NCI-H2227 (cell line): Measurements from ENCODE around the gene CCDC85B.
"Not testable (repeated sequence)": the region's sequence is repeated elsewhere in the genome, so short reads cannot be mapped to it uniquely, and the experiment has no call there.

Experiments
- DNase-seq: peaks from one replicate; lab custom pipeline; 2025; ENCODE audit not compliant: unreplicated experiment; lab: John Stamatoyannopoulos, UW

CCDC85B gene

GRCh38 chr11:65890324-65891218 is at the start of gene CCDC85B:
Gene CCDC85B (plus strand): TSS chr11:65890673. CDS start chr11:65890784, 111 bp downstream.
- DNase-seq: peak; percentile 98

DNA sequence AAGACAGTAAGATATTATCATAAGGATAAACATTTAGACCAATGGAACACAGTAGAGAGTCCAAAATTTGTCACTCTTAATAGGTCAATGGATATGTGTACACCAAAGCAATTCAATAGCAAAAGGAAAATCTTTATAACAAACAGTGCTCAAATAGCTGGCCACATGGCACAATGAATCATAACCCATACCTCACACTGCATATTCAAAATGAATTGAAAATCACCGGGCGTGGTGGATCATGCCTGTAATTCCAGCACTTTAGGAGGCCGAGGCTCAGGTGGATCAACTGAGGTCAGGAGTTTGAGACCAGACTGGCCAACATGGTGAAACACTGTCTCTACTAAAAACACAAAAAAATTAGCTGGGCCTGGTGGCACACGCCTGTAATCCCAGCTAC is 48.3 kb upstream of the CCDC85B start:
- no peak for DNase-seq

DNA sequence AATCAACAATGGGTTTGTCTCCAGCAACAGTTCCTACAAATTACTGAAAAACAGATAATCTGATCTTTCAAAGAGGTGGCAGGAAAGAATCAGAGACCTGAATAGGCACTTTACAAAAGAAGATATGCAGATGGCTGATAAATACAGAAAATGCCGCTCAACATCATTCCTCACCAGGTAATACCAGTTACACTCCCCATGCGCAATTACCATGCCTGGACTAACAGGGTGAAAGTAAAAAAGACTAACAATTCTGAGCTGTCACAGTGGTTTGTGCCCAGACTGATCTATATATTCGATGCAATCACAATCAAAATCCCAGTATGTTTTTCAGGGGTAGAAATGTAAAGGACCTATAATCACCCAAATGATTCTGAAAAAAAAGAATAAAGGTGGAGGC is 46.7 kb upstream of the CCDC85B start:
- DNase-seq: no peak

- DNase-seq: no peak
Observed at GRCh38 chr11:65844231-65844872, 46.1 kb upstream of the CCDC85B start.

DNA sequence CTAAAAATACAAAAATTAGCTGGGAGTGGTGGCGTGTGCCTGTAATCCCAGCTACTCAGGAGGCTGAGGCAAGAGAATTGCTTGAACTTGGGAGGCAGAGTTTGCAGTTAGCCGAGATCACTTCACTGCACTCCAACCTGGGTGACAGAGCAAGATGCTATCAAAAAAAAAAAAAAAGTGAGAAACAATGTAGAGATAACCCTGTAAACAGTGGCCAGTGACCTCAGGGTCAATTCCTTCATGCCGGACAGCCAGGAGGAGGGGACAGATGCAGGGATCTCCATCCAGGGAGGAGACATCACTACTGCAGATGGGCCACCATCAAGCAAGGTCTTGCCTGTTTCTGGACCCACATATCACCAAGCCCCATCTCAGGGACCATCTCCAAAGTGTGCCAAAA is 42.7 kb upstream of the CCDC85B start:
- DNase-seq: no peak

DNA sequence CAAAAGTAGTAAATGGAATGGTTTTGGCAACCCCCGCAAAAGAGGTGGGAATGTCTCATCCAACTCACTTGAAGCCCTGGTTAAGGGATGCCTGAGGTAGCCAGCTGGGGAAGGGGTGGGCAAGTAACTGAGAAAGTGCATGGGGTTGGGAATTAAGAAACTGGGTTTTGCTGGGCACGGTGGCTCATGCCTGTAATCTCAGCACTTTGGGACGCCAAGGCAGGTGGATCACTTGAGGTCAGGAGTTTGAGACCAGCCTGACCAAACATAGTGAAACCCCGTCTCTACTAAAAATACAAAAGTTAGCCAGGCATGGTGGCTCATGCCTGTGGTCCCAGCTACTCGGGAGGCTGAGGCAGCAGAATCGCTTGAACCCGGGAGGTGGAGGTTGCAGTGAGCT is 41.8 kb upstream of the CCDC85B start:
- DNase-seq: not testable (repeated sequence)

DNA sequence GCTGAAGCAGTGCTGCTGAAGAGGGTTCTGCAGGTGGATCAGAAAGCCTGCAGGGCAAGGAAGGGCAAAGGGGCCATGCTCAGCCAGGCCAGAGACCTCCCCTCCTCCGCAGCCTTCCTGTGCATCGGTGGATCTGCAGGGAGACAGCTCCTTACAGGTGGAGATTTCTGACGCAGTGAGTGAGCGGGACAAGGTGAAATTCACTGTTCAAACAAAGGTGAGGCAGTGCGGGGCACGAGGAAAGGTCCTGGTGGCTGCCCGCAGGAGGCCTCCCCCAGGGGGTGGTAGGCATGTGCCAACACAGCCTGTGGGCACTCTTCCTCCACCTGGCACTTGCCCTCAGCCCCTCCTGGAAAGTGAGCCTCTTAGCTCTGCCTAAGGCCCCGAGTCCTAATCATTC is 41.1 kb upstream of the CCDC85B start:
- no peak for DNase-seq

DNA sequence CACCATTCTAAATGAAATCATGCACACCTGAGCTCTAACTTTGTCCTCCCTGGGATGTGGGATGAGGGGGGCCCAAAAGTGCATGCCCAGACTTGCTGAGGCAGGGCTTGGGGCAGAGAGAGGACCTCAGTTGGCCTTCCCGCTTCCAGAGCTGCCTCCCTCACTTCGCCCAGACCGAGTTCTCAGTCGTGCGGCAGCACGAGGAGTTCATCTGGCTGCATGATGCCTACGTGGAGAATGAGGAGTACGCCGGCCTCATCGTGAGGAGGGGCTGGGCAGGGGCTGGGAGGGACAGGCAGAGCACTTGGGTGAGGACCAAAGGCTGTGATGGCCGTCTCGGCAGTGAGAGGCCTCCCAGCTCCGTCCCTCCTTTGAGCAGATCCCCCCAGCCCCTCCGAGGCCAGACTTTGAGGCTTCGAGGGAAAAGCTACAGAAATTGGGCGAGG is 40.7 kb upstream of the CCDC85B start:
- no peak for DNase-seq

- DNase-seq: no peak
Observed at GRCh38 chr11:65850217-65851082, 40.0 kb upstream of the CCDC85B start.

DNA sequence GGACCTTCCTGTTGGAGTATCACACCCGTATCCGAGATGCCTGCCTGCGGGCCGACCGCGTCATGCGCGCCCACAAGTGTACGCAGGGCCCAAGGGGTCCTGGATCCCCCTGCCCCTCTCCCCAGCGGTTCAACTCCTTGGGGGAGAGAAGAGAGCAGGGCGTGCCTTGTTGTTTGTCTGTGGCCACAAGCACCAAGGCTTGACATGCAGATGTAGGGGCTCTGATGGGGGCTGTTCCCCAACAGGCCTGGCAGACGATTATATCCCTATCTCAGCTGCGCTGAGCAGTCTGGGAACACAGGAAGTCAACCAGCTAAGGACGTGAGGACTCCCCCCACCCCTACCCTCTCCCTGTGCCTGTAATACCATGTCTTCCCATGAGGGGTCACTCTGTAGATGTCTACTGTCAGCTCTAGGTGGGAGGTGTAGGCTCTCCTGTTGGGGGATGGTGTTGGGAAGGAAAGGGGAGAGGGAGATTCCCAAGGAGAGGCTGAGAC is 39.3 kb upstream of the CCDC85B start:
- peak; percentile 27 for DNase-seq

GRCh38 chr11:65851811-65852507 is 38.5 kb upstream of the CCDC85B start:
- no peak for DNase-seq

DNA sequence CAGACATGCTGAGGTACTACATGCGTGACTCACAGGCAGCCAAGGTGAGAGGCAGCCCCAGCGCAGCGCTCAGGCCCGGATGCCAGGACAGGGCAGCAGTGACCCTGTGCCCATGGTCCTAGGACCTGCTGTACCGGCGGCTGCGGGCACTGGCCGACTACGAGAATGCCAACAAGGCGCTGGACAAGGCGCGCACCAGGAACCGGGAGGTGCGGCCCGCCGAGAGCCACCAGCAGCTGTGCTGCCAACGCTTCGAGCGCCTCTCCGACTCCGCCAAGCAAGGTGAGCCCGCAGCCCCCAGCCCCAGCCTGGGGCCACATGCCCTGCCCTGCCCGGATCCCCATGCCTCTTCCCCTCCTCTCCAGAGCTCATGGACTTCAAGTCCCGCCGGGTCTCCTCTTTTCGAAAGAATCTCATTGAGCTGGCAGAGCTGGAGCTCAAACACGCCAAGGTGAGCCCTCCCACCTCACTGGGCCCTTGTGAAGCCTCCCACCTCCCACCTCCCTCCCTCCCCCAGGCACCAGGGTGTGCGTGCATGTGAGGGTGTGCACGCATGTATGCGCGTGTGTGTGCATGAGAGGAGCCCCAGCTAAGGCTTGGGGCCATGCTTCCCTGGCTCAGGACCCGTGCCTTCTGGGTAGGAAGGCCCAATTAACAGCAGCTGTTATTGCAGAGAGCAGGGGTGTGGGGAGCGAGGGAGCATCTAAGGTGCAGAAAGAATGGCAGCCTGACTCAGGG is 37.8 kb upstream of the CCDC85B start:
- DNase-seq: no peak

DNA sequence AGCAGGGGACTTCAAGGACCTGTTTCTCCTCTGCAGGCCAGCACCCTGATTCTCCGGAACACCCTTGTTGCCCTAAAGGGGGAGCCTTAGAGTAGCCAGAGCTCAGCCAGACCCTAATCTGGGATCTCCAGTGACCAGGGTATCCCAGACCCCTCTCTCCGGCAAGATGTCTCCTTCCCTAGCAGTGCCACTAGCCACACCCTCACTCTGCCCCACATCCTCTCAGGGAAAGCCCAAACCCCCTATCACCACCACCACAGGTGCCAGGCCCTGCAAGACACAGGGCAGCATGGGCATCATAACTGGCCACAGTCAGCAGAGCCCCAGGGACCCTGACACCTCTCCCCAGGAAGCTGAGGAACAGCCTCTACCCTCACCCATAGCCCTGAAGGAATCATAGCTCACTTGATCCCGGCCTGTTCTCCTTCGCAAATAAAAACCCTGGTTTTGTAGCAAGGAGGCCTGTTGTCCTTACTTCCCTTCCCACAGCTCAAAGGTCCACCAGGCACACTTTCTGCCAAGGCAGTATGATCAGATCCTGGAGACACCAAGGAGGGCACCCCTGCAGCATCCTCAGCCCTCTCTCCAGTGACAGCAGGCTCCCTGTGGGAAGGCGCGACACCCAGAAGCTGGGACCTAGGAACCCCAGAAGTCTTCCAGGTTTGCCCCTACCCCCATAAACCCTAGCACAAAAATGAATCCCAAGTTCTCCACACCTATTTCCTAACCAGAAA is 37.1 kb upstream of the CCDC85B start:
- DNase-seq: no peak

DNA sequence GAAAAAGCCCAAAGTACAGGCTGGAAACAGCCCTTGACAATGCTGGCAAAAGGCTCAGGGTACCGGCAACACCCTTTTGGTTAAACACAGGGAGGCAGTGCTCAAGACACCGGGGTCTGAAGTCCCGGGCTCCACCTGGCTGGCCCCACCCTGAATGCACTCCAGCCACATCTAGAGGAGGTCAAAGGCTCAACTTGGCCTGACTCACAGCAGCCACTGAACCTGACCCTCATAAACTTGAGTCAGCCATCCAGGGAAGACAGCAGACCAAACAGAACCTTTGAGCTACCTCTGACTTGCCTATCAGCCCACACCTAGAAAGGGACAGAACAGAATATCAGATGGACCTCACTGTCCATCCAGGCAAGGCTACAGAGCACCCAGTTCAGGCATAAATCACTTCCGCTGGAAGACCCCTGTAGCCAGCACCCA is 36.3 kb upstream of the CCDC85B start:
- no peak for DNase-seq

DNA sequence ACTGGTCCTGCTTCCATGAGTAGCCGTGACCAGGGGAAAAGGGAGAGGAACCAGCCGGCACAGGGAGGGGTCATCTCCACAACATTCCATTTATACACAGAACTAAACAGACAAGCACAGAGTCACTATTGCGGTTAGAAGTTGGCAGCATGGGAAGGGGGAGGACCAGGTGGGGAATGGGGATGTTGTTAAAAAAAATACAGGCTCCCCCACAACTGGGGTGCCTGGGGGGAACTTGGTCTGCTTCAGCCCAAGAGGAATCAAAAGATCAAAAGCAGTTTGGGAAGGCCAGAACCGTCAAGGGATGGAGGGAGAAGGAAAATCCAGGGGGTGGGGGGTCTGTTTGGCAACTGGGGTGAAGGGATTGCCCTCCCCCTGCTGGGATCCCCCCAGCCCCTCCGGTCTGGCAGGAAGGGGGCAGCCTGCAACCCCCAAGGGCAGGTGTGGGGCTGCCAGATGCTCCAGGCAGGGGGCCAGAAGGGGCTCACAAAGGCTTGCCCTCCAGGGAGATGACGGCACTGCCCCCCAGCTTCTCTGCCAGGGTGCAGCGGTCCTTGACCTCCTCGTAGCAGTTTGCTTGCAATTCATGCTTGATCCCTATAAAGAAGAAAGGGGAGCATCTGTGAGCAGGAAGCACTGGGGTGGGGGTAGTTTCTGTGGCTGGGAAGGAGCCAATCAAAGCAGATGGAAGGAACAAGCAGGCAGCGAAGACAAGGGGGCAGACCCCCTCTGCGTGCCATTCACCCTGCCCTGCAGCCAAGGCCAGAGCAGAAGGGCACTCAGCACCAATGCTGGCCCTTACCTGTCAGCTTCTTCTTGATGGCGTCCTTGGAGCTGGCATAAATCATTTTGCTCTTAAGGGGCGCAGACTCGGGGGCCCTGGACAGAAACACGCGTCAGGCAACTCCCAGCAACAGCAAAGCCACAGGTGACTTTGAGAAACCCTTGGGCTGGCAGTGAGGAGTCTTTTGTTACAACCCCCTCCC is 35.3 kb upstream of the CCDC85B start:
- DNase-seq: no peak

- DNase-seq: no peak
Observed at GRCh38 chr11:65855927-65856363, 34.5 kb upstream of the CCDC85B start.

DNA sequence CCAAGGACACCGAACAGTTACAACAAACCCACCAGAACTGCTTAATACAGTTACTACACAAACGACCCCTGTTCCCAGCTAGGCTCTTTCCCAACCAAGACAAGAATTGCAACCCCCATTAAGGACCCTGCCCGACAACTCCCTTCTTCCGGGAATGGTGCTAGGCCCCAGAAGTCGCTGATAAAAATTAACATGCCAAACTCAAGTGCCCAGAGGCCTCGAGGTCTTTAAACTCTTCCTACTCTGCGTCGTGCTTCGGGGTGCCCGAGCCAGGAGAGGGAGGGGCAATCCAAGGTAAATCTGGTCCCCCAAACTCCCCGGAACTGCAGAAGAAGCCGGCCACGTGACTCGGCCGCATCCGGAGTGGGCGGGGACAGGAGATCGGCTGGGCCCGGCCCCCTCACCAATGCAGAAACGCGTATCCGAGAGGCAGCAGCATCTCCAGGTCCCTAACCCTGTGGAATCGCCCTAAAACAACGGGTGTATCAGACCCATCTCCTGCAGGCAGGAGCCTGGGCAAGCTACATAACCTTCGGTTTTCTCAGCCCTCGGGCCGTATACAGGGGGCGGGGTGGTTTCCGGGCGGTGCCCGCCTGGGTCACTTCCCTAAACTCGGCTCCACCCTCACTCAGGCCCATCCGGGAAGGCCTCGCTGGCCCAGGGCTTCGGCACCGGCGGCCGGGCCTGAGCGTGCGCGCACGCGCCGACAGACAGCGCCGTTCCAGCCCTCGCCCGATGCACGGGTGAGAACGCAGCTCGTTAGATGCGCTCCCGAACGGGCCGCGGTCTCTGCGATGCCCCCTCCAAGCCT is 33.6 kb upstream of the CCDC85B start:
- DNase-seq: peak; percentile 85
